ENCODE results near the gene PIK3R5. TPM values are rescaled to one million over a fixed set of nuclear protein-coding genes. Genes with fewer than 3 reads are reported as not detected.

The PIK3R5 gene
- total RNA-seq, 2 experiments from 2014 or later: 46.7 to 50.4 TPM

DNA sequence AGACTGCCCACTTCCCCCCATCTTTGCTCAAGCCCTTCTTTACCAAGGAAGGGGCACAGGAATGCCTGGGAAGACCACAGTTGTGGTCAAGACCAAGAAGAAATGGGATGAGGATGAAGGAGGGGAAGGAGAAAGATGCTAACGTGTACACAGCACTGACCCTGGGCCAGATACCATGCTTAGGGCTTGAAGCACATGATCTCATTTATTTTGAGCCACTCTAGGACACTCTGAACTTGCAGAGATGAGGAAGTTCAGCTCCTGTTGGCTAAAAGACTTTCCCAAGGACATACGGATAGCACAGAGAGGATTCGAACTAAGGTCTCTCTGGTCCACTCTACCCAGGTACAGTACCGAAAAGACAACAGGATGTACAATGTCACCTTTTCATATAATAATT, 42.6 kb downstream of the PIK3R5 start:
- H3K27ac Mint-ChIP-seq: peak overlapping the region; percentile 86
- peaks cover 46% of the 10 kb centered on the region for H3K36me3 Mint-ChIP-seq (ENCODE audit: low read depth)
- no peak for TF ChIP-seq CTCF (IDR thresholded peaks at IDR 0.05)
- CTCF ChIA-PET: interaction anchor here (0.7 to 1.6 kb wide), 4 partner anchors 28 to 72 kb away, joined by 3 to 5 read pairs (median 4); no protein-coding TSS in a partner anchor
- H3K9me3 Mint-ChIP-seq: peaks cover 19% of the 10 kb centered on the region
- POLR2A ChIA-PET: interaction anchor here (0.7 to 1.7 kb wide), 11 partner anchors 10 to 56 kb away, joined by 3 to 7 read pairs (median 3); partner anchors contain the start of gene PIK3R5
- intact Hi-C loops (cut with micrococcal nuclease): no loop called here
- ATAC-seq (no peak), DNase-seq (no peak)
- H3K27me3 Mint-ChIP-seq: no peaks in the 10 kb centered on the region
- H3K4me3 Mint-ChIP-seq: no peak overlapping the region
- peaks cover 36% of the 10 kb centered on the region for H3K4me1 Mint-ChIP-seq (ENCODE audit: low read depth)

- H3K36me3 Mint-ChIP-seq (ENCODE audit: low read depth): peaks cover 44% of the 10 kb centered on the region
- intact Hi-C loops (cut with micrococcal nuclease): no loop called here
- ATAC-seq (peak; percentile 48), DNase-seq (no peak)
- H3K4me3 Mint-ChIP-seq: no peak overlapping the region
- peaks cover 18% of the 10 kb centered on the region for H3K9me3 Mint-ChIP-seq
- ChIA-PET POLR2A (interaction anchor here (0.8 to 1.7 kb wide), 9 partner anchors 11 to 43 kb away, joined by 3 to 7 read pairs (median 3); partner anchors contain the start of gene PIK3R5), CTCF (interaction anchor here (1.5 to 1.6 kb wide), 2 partner anchors 28 to 41 kb away, joined by 5 read pairs; no protein-coding TSS in a partner anchor)
- H3K27ac Mint-ChIP-seq: peak overlapping the region; percentile 86
- H3K27me3 Mint-ChIP-seq: no peaks in the 10 kb centered on the region
- TF ChIP-seq CTCF (IDR thresholded peaks at IDR 0.05): no peak
- peaks cover 36% of the 10 kb centered on the region for H3K4me1 Mint-ChIP-seq (ENCODE audit: low read depth)
These were observed 43.1 kb downstream of the PIK3R5 start for GRCh38 chr17:8922451-8922850.

GRCh38 chr17:8921147-8921546, 44.4 kb downstream of the PIK3R5 start:
- intact Hi-C loops (cut with micrococcal nuclease): no loop called here
- no peak for TF ChIP-seq CTCF (IDR thresholded peaks at IDR 0.05)
- no peaks in the 10 kb centered on the region for H3K27me3 Mint-ChIP-seq
- DNase-seq (no peak), ATAC-seq (peak; percentile 31)
- ChIA-PET POLR2A (interaction anchor here (0.7 to 1.8 kb wide), 2 partner anchors 21 to 225 kb away, joined by 3 to 7 read pairs; no protein-coding TSS in a partner anchor), CTCF (interaction anchor here (1.8 kb wide), 1 partner anchor 27 kb away, joined by 7 read pairs; no protein-coding TSS in a partner anchor)
- H3K36me3 Mint-ChIP-seq (ENCODE audit: low read depth): peaks cover 46% of the 10 kb centered on the region
- H3K9me3 Mint-ChIP-seq: peaks cover 16% of the 10 kb centered on the region
- peaks cover 47% of the 10 kb centered on the region for H3K4me1 Mint-ChIP-seq (ENCODE audit: low read depth)
- H3K4me3 Mint-ChIP-seq: no peak overlapping the region
- H3K27ac Mint-ChIP-seq: no peak overlapping the region

DNA sequence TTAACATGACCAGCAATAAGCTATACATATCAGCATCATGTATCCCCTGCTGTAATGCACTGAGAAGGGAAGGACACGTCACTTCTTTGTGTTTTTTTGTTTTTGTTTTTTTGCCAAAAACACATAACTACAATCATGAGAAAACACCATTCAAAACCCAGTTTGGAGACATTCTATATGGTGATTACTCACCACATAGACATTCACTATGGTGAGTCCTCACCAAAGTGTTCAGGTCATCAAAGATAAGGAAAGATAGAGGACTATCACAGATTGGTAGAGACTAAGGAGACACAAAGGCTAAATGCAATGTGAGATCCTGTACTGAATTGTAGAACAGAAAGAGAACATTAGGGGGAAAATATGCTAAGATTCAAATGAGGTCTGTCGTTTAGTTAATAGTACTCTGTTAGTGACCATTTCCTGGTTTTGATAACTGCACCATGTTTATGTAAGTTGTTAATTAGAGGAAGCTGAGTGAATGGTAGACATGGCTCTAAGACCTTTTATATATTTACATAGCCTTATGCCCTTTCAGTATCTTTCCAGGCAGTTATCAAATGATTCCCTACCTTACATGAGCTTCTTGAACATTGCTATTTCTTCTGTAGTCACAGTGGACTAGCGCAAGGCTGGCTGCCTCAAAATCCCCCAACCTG, 46.6 kb downstream of the PIK3R5 start:
- CTCF ChIA-PET: interaction anchor here (0.9 to 1.1 kb wide), 2 partner anchors 24 to 37 kb away, joined by 3 to 4 read pairs; no protein-coding TSS in a partner anchor
- POLR2A ChIA-PET: interaction anchor here (1.0 to 1.2 kb wide), 4 partner anchors 19 to 493 kb away, joined by 3 to 5 read pairs (median 3); no protein-coding TSS in a partner anchor
- H3K36me3 Mint-ChIP-seq (ENCODE audit: low read depth): peaks cover 52% of the 10 kb centered on the region

More for the DNA sequence above, 46.6 kb downstream of the PIK3R5 start:
- Mint-ChIP-seq H3K9me3 (peaks cover 16% of the 10 kb centered on the region), H3K27ac (peak overlapping the region; percentile 55), H3K4me3 (no peak overlapping the region), H3K4me1 (ENCODE audit: low read depth) (peaks cover 58% of the 10 kb centered on the region), H3K27me3 (no peaks in the 10 kb centered on the region)
- DNase-seq (no peak), ATAC-seq (no peak)
- intact Hi-C loops (cut with micrococcal nuclease): no loop called here
- no peak for TF ChIP-seq CTCF (IDR thresholded peaks at IDR 0.05)
